ENCODE results near the gene BMAL2.

DNA sequence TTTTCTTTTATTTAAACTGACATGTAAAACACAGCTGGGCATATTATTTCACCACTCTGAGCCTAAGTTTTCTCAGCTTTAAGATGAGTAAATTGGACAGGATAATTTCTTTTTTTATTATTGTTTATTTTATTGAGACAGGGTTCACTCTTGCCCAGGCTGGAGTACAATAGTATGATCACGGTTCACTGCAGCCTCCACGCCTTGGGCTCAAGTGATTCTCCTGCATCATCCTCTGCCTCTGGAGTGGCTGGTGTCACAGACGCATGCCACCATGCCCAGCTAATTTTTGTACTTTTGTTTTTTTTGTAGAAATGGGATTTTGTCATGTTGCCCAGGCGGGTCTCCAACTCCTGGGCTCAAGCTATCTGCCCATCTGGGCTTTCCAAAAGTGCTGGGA, 12.7 kb downstream of the BMAL2 start:
- no peak for TF ChIP-seq POLR2A (IDR thresholded peaks at IDR 0.05)
- TF ChIP-seq, protein P1, sequence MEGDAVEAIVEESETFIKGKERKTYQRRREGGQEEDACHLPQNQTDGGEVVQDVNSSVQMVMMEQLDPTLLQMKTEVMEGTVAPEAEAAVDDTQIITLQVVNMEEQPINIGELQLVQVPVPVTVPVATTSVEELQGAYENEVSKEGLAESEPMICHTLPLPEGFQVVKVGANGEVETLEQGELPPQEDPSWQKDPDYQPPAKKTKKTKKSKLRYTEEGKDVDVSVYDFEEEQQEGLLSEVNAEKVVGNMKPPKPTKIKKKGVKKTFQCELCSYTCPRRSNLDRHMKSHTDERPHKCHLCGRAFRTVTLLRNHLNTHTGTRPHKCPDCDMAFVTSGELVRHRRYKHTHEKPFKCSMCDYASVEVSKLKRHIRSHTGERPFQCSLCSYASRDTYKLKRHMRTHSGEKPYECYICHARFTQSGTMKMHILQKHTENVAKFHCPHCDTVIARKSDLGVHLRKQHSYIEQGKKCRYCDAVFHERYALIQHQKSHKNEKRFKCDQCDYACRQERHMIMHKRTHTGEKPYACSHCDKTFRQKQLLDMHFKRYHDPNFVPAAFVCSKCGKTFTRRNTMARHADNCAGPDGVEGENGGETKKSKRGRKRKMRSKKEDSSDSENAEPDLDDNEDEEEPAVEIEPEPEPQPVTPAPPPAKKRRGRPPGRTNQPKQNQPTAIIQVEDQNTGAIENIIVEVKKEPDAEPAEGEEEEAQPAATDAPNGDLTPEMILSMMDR (IDR thresholded peaks at IDR 0.05), result no peak

Measured in thyroid gland (tissue), 4 donors.